Measurements from ENCODE around the gene ZNRF4.

Gene ZNRF4

DNA sequence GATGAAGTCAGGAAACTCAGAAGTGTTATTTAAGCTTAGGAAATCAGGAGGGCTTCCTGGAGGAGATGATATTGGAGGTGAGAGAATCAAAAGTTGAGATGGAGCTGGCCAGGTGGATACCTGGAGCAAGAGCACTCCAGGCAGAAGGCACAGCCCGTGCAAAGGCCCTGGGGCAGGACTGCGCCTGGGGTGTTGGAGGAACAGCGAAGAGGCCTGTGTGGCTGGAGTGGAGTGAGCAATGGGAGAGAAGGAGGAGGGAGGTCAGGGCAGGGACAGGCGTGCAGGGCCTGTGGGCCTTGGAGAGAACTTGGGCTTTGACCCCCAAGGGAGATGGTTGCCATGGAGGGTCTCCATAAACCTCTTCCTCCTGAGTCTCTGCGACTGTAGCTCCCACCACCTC, 42.1 kb downstream of the ZNRF4 start:
- no peaks in the 10 kb centered on the region for H3F3A ChIP-seq (ENCODE audit: insufficient read depth)
- TF ChIP-seq EZH2phosphoT487 (conservative IDR thresholded peaks at IDR 0.05; ENCODE audit: low read length), result no peak
- TF ChIP-seq, protein P1, sequence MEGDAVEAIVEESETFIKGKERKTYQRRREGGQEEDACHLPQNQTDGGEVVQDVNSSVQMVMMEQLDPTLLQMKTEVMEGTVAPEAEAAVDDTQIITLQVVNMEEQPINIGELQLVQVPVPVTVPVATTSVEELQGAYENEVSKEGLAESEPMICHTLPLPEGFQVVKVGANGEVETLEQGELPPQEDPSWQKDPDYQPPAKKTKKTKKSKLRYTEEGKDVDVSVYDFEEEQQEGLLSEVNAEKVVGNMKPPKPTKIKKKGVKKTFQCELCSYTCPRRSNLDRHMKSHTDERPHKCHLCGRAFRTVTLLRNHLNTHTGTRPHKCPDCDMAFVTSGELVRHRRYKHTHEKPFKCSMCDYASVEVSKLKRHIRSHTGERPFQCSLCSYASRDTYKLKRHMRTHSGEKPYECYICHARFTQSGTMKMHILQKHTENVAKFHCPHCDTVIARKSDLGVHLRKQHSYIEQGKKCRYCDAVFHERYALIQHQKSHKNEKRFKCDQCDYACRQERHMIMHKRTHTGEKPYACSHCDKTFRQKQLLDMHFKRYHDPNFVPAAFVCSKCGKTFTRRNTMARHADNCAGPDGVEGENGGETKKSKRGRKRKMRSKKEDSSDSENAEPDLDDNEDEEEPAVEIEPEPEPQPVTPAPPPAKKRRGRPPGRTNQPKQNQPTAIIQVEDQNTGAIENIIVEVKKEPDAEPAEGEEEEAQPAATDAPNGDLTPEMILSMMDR (IDR thresholded peaks at IDR 0.05; ENCODE audit: insufficient read depth, low read length, poor library complexity, severe bottlenecking), result no peak
- no peaks in the 10 kb centered on the region for H3K9me3 ChIP-seq (ENCODE audit: insufficient read depth, low read length)
- H3K9ac ChIP-seq (ENCODE audit: low read length), result no peak overlapping the region
- no peaks in the 10 kb centered on the region for H3K36me3 ChIP-seq (ENCODE audit: low read length)
- H3K4me2 ChIP-seq (ENCODE audit: low read depth, low read length, poor library complexity, severe bottlenecking), result no peak overlapping the region
- no peaks in the 10 kb centered on the region for H4K20me1 ChIP-seq (ENCODE audit: low read depth, low read length)
- no peak overlapping the region for H3K4me3 ChIP-seq (ENCODE audit: insufficient read depth, low read length, poor library complexity, severe bottlenecking)
- H3K79me2 ChIP-seq (ENCODE audit: insufficient read depth, low read length), result no peaks in the 10 kb centered on the region
- H3K9me2 ChIP-seq (replicated peaks; ENCODE audit: insufficient read depth, low read length), result no peaks in the 10 kb centered on the region
- no peak overlapping the region for H2AFZ ChIP-seq (ENCODE audit: low read depth, low read length, severe bottlenecking)
- no peaks in the 10 kb centered on the region for H3K27me3 ChIP-seq (ENCODE audit: low read length)
- H3K27ac ChIP-seq (ENCODE audit: low read depth, low read length), result no peak overlapping the region

DNA sequence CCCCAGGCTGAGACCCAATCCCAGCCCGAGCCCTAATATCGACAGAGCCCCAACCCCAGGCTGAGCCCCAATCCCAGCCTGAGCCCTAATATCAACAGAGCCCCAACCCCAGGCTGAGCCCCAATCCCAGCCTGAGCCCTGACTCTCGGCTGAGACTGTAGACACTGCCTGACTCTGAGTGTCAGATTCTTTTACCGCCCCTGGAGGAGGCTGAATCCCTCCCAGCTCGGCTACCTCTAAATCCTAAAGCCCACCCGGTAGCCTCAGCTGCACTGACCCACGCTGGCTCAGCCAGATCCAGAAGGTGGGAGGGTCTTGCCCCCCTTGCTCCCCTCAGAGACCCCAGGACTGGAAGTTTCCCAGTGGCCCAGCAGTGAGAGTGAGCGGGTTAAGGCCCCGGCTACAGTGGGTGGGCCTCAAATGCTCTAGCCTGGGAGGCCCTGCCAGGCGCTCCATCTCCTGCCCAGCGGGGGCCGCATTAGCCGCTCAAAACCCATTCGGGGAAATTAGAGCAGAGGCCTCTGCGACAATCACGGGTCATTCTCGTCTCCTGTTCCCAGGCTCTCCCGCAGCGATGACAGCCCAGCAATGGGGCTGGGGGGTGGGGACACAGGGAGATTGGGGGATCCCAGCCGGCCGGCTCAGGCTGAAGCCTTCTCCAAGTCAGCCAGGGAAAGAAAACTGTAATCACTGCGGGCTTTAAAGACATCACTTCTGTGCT, 43.8 kb downstream of the ZNRF4 start:
- Histone ChIP-seq H3K27me3 (ENCODE audit: low read length) (no peaks in the 10 kb centered on the region), H3K9me2 (replicated peaks; ENCODE audit: insufficient read depth, low read length) (no peaks in the 10 kb centered on the region), H3K9ac (ENCODE audit: low read length) (no peak overlapping the region), H2AFZ (ENCODE audit: low read depth, low read length, severe bottlenecking) (no peak overlapping the region), H3K4me2 (ENCODE audit: low read depth, low read length, poor library complexity, severe bottlenecking) (no peak overlapping the region), H3K4me3 (ENCODE audit: insufficient read depth, low read length, poor library complexity, severe bottlenecking) (no peak overlapping the region), H3F3A (ENCODE audit: insufficient read depth) (no peaks in the 10 kb centered on the region), H3K36me3 (ENCODE audit: low read length) (no peaks in the 10 kb centered on the region), H4K20me1 (ENCODE audit: low read depth, low read length) (no peaks in the 10 kb centered on the region), H3K79me2 (ENCODE audit: insufficient read depth, low read length) (no peaks in the 10 kb centered on the region), H3K9me3 (ENCODE audit: insufficient read depth, low read length) (peaks cover 9% of the 10 kb centered on the region; the same call in 1 of the 2 replicates), H3K27ac (ENCODE audit: low read depth, low read length) (no peak overlapping the region)
- no peak for TF ChIP-seq EZH2phosphoT487 (conservative IDR thresholded peaks at IDR 0.05; ENCODE audit: low read length)
- TF ChIP-seq, protein P1 (IDR thresholded peaks at IDR 0.05; ENCODE audit: insufficient read depth, low read length, poor library complexity, severe bottlenecking), result no peak

DNA sequence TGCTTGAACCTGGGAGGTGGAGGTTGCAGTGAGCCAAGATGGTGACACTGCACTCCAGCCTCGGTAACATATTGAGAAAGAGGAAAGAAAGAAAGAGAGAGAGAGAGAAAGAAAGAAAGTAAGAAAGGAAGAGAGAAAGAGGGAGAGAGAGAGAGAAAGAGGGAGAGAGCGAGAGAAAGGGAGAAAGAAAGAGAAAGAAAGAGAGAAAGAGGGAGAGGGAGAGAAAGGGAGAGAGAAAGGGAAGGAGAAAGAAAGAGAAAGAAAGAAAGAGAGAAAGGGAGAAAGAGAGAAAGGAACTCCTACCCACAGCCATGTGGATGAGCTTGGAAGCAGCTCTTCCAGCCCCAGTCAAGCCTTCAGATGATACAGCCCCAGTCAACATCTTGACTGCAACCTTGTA, 46.7 kb downstream of the ZNRF4 start:
- Histone ChIP-seq H2AFZ (ENCODE audit: low read depth, low read length, severe bottlenecking) (no peak overlapping the region), H3K27ac (ENCODE audit: low read depth, low read length) (no peak overlapping the region), H3K4me3 (ENCODE audit: insufficient read depth, low read length, poor library complexity, severe bottlenecking) (no peak overlapping the region), H3K9ac (ENCODE audit: low read length) (no peak overlapping the region), H3K9me3 (ENCODE audit: insufficient read depth, low read length) (peaks cover 9% of the 10 kb centered on the region; the same call in 1 of the 2 replicates), H3F3A (ENCODE audit: insufficient read depth) (no peaks in the 10 kb centered on the region), H4K20me1 (ENCODE audit: low read depth, low read length) (no peaks in the 10 kb centered on the region), H3K9me2 (replicated peaks; ENCODE audit: insufficient read depth, low read length) (no peaks in the 10 kb centered on the region), H3K36me3 (ENCODE audit: low read length) (no peaks in the 10 kb centered on the region), H3K79me2 (ENCODE audit: insufficient read depth, low read length) (no peaks in the 10 kb centered on the region), H3K4me2 (ENCODE audit: low read depth, low read length, poor library complexity, severe bottlenecking) (no peak overlapping the region), H3K27me3 (ENCODE audit: low read length) (no peaks in the 10 kb centered on the region)
- TF ChIP-seq EZH2phosphoT487 (conservative IDR thresholded peaks at IDR 0.05; ENCODE audit: low read length), result no peak
- TF ChIP-seq, protein P1 (IDR thresholded peaks at IDR 0.05; ENCODE audit: insufficient read depth, low read length, poor library complexity, severe bottlenecking), result no peak

All from SU-DHL-6 (cell line).